HepG2 (cell line): ENCODE results near the gene CDH8. TPM values are rescaled to one million over a fixed set of nuclear protein-coding genes. Genes with fewer than 3 reads are reported as not detected.

Experiments
- ATAC-seq: fragments of 200-7000 bp; cut with Tn5 transposase; 3 replicates; pipeline ENCODE4 v1.9.1; 2020; ENCODE audit warnings: mild to moderate bottlenecking, moderate library complexity
- BruUV-seq: library from RNA; stranded (reverse); fragments of 400-500 nt; replicated peaks from 2 replicates; lab custom pipeline; 2021; lab: Mats Ljungman, UMichigan
- CTCF ChIA-PET: fragments of 300-600 bp; formaldehyde crosslinking; extraction: SDS; loops from one replicate; lab custom pipeline; 2021; ENCODE audit warnings: low total read pairs, inconsistent platforms, low intra/inter-chr PET ratio; lab: Yijun Ruan, JAX
- POLR2A ChIA-PET: fragments of 350-600 bp; sonication (Branson Sonifier 250); formaldehyde crosslinking; loops from one replicate; lab custom pipeline; 2020; ENCODE audit warnings: antibody characterized with exemption, inconsistent platforms; lab: Yijun Ruan, JAX
- DNase-seq: peaks from one replicate; pipeline ENCODE4 v3.0.0-alpha.2; 2015; ENCODE audit warnings: low spot score
- FAIRE-seq: peaks from 3 replicates; lab custom pipeline; 2011; peaks lifted over from hg19 to GRCh38; lab: Jason Lieb, UNC
- H2AFZ ChIP-seq: one replicate; pipeline ENCODE4 v1.6.1; 2011; ENCODE audit warnings: low read length, inconsistent platforms
- H3K27ac ChIP-seq: fragments of 300-600 bp; 3 replicates; pipeline ENCODE4 v1.8.0; 2011; ENCODE audit warnings: mixed run types, mild to moderate bottlenecking, mixed read lengths, low read length, inconsistent platforms; ENCODE audit not compliant: insufficient read depth; ENCODE audit errors: extremely low read length
- H3K27me3 ChIP-seq, 2 experiments: fragments of 200-600 bp in 1 of 2; 2 replicates in 1 of 2; 3 replicates in 1 of 2; pipeline versions ENCODE4 v1.6.0 to v1.8.0; 2011; ENCODE audit warnings: low read length in 2 of 2, mild to moderate bottlenecking in 2 of 2, moderate library complexity in 2 of 2, inconsistent platforms in 1 of 2; ENCODE audit not compliant: insufficient read depth in 2 of 2, control insufficient read depth in 1 of 2
- H3K36me3 ChIP-seq, 2 experiments: fragments of 200-600 bp in 1 of 2; replicated peaks in 1 of 2; 2 replicates in 1 of 2; 3 replicates in 1 of 2; pipeline versions ENCODE4 v1.5.1 to v1.8.0; 2011; ENCODE audit warnings: low read length in 2 of 2, inconsistent platforms in 1 of 2; ENCODE audit not compliant: insufficient read depth in 2 of 2, control insufficient read depth in 1 of 2
- H3K4me1 ChIP-seq: 2 replicates; pipeline ENCODE4 v1.5.1; 2012; ENCODE audit warnings: low read length, inconsistent platforms; ENCODE audit not compliant: insufficient read depth
- H3K4me2 ChIP-seq: 2 replicates; pipeline ENCODE4 v1.6.0; 2011; ENCODE audit warnings: low read depth, low read length, inconsistent platforms
- H3K4me3 ChIP-seq, 3 experiments: fragments of 200-600 bp in 1 of 3; sonication (generic), shearing (Covaris generic) in 1 of 3; replicated peaks in 1 of 3; 2 replicates each; pipeline ENCODE4 v1.5.1; 2011 to 2016; ENCODE audit warnings: low read length in 3 of 3, inconsistent platforms in 2 of 3, low read depth in 2 of 3, mild to moderate bottlenecking in 2 of 3, control low read depth in 1 of 3, mixed read lengths in 1 of 3; ENCODE audit not compliant: insufficient read depth in 1 of 3
- H3K79me2 ChIP-seq: one replicate; pipeline ENCODE4 v1.6.1; 2011; ENCODE audit warnings: low read length, inconsistent platforms; ENCODE audit not compliant: insufficient read depth
- H3K9ac ChIP-seq: 2 replicates; pipeline ENCODE4 v1.6.0; 2011; ENCODE audit warnings: mild to moderate bottlenecking, low read depth, low read length, inconsistent platforms; ENCODE audit not compliant: insufficient read depth
- H3K9me3 ChIP-seq: 2 replicates; pipeline ENCODE4 v1.5.1; 2012; ENCODE audit warnings: mild to moderate bottlenecking, low read length
- H4K20me1 ChIP-seq: 2 replicates; pipeline ENCODE4 v1.6.0; 2011; ENCODE audit warnings: inconsistent platforms, mild to moderate bottlenecking, low read length, moderate library complexity; ENCODE audit not compliant: insufficient read depth
- ATF4 ChIP-seq, 2 experiments: fragments of 450-650 bp in 1 of 2; sonication (generic) in 1 of 2; formaldehyde crosslinking; IDR thresholded peaks; 2 replicates each; pipeline versions ENCODE4 v1.5.0 to v1.8.0; 2020 to 2022; ENCODE audit warnings: mild to moderate bottlenecking in 1 of 2, missing genetic modification reagents in 1 of 2
- BCL3 ChIP-seq: sonication (generic); formaldehyde crosslinking; IDR thresholded peaks from 2 replicates; pipeline ENCODE4 v1.5.1; 2020; ENCODE audit warnings: mild to moderate bottlenecking, missing genetic modification reagents, moderate library complexity
- FOSL2 ChIP-seq: sonication (generic); formaldehyde crosslinking; IDR thresholded peaks from 2 replicates; pipeline ENCODE4 v1.4.0; 2020; ENCODE audit warnings: missing genetic modification reagents
- TAF15 ChIP-seq: fragments of 200-400 bp; formaldehyde crosslinking; IDR thresholded peaks from one replicate; pipeline ENCODE4 v1.6.1; 2018; ENCODE audit warnings: mild to moderate bottlenecking, low read depth, low read length; ENCODE audit not compliant: poor library complexity, severe bottlenecking
- ZBTB8A ChIP-seq: sonication (generic); formaldehyde crosslinking; IDR thresholded peaks from 2 replicates; pipeline ENCODE4 v1.4.0; 2020; ENCODE audit warnings: mild to moderate bottlenecking, low read depth, missing genetic modification reagents, borderline replicate concordance
- ZNF18 ChIP-seq: sonication (generic); formaldehyde crosslinking; IDR thresholded peaks from 2 replicates; pipeline ENCODE4 v1.8.0; 2022; ENCODE audit warnings: mild to moderate bottlenecking, missing genetic modification reagents; ENCODE audit not compliant: insufficient replicate concordance
- ZNF598 ChIP-seq: sonication (generic); formaldehyde crosslinking; IDR thresholded peaks from 2 replicates; pipeline ENCODE4 v1.5.1; 2020; ENCODE audit warnings: mild to moderate bottlenecking, missing genetic modification reagents, borderline replicate concordance
- ZNF605 ChIP-seq: sonication (generic); formaldehyde crosslinking; IDR thresholded peaks from 2 replicates; pipeline ENCODE4 v1.8.0; 2022; ENCODE audit warnings: mild to moderate bottlenecking, missing genetic modification reagents
- ZNF775 ChIP-seq: sonication (generic); formaldehyde crosslinking; IDR thresholded peaks from 2 replicates; pipeline ENCODE4 v1.4.0; 2020; ENCODE audit warnings: missing genetic modification reagents, mild to moderate bottlenecking, moderate library complexity, borderline replicate concordance
- ZSCAN20 ChIP-seq: sonication (generic); formaldehyde crosslinking; IDR thresholded peaks from 2 replicates; pipeline ENCODE4 v1.4.0; 2020; ENCODE audit warnings: missing genetic modification reagents, mild to moderate bottlenecking, borderline replicate concordance
- WGBS: methylation state at CpG from one replicate; pipeline ENCODE4 v1.1.6; 2017; ENCODE audit warnings: low lambda C conversion rate; 5-methylcytosine and 5-hydroxymethylcytosine counted together
- in situ Hi-C: cut with HindIII; loops from 2 replicates; pipeline ENCODE4 v1.10.0; 2017; ENCODE audit warnings: low pct_unique_long_range_greater_than_20kb; ENCODE audit not compliant: extremely low pct_ligation_motif_present
- intact Hi-C: fragments of 100-400 bp; cut with micrococcal nuclease; formaldehyde crosslinking; loops from one replicate; pipeline ENCODE4 v1.10.0; 2022; ENCODE audit not compliant: unreplicated experiment
- polyA plus RNA-seq, 8 experiments: library from polyadenylated mRNA; depleted of rRNA in 3 of 8; stranded (reverse) in 7 of 8; unstranded in 1 of 8; fragments of >200 nt; fragmentation: Illumina TruSeq in 4 of 8; extraction: Trizol in 4 of 8; gene quantifications; 2 replicates each; pipeline versions ENCODE4 v1.2.1 to v1.2.3, GENCODE V29; 2011 to 2016; ENCODE audit warnings: low read depth in 4 of 8, missing spikeins in 1 of 8, mixed read lengths in 1 of 8; ENCODE audit not compliant: insufficient read depth in 1 of 8
- total RNA-seq, 5 experiments: library from RNA; depleted of rRNA; stranded (reverse); fragments of >200 nt; fragmentation: Illumina TruSeq; extraction: Trizol; gene quantifications; 2 replicates each; pipeline ENCODE4 v1.2.3, GENCODE V29; 2016; ENCODE audit warnings: low read depth in 1 of 5
- TF ChIP-seq, protein P1 (sequence below): sonication (generic); formaldehyde crosslinking; IDR thresholded peaks from 2 replicates; pipeline ENCODE4 v1.5.0; 2020; ENCODE audit warnings: mild to moderate bottlenecking, low read depth, missing genetic modification reagents, borderline replicate concordance
- TF ChIP-seq, protein P2 (sequence below): IDR thresholded peaks from 2 replicates; pipeline ENCODE4 v1.6.1; 2016; ENCODE audit warnings: low read depth, borderline replicate concordance
- TF ChIP-seq, protein P3 (sequence below): sonication (generic); formaldehyde crosslinking; IDR thresholded peaks from 2 replicates; pipeline ENCODE4 v1.4.0; 2020; ENCODE audit warnings: missing genetic modification reagents, mild to moderate bottlenecking, borderline replicate concordance

The CDH8 gene
- total and polyA plus RNA-seq, 2 of the 13 experiments (the other 11 are each of a cell fraction or from before 2014, with no cell fraction given) = not detected

GRCh38 chr16:62076886-62077285, 40.6 kb upstream of the CDH8 start:
- FAIRE-seq (no peak), DNase-seq (no peak), ATAC-seq (no peak)
- no peaks in the 10 kb centered on the region for H4K20me1 ChIP-seq
- H3K4me2 ChIP-seq = no peak overlapping the region
- BruUV-seq = no TSS peak
- H3K27me3 ChIP-seq = no peaks in the 10 kb centered on the region
- no peaks in the 10 kb centered on the region for H3K9me3 ChIP-seq
- H3K4me1 ChIP-seq = no peaks in the 10 kb centered on the region
- H3K9ac ChIP-seq = no peak overlapping the region
- 22% methylated on average over 3 of the region's 3 CpGs for WGBS
- H2AFZ ChIP-seq = no peak overlapping the region
- H3K27ac ChIP-seq = no peak overlapping the region
- ChIA-PET POLR2A (no interaction called here), CTCF (no interaction called here)
- H3K36me3 ChIP-seq = no peaks in the 10 kb centered on the region
- intact Hi-C loops (no loop called here), in situ Hi-C loops (no loop called here)
- no peak overlapping the region for H3K4me3 ChIP-seq
- no peaks in the 10 kb centered on the region for H3K79me2 ChIP-seq
- TF ChIP-seq FOSL2 (CRISPR knock-in tag) (no peak), BCL3 (no peak), ZNF775 (no peak), ATF4 (CRISPR knock-in tag; IDR thresholded peaks at IDR 0.05) (no peak), TAF15 (no peak), ZNF598 (CRISPR knock-in tag) (no peak), ZNF605 (no peak), ZSCAN20 (no peak), ZNF18 (CRISPR knock-in tag) (no peak), ZBTB8A (CRISPR knock-in tag) (no peak)
- TF ChIP-seq, protein P1, sequence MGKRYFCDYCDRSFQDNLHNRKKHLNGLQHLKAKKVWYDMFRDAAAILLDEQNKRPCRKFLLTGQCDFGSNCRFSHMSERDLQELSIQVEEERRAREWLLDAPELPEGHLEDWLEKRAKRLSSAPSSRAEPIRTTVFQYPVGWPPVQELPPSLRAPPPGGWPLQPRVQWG (CRISPR knock-in tag) = no peak
- TF ChIP-seq, protein P2, sequence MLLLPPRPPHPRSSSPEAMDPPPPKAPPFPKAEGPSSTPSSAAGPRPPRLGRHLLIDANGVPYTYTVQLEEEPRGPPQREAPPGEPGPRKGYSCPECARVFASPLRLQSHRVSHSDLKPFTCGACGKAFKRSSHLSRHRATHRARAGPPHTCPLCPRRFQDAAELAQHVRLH (CRISPR knock-in tag) = no peak
- TF ChIP-seq, protein P3, sequence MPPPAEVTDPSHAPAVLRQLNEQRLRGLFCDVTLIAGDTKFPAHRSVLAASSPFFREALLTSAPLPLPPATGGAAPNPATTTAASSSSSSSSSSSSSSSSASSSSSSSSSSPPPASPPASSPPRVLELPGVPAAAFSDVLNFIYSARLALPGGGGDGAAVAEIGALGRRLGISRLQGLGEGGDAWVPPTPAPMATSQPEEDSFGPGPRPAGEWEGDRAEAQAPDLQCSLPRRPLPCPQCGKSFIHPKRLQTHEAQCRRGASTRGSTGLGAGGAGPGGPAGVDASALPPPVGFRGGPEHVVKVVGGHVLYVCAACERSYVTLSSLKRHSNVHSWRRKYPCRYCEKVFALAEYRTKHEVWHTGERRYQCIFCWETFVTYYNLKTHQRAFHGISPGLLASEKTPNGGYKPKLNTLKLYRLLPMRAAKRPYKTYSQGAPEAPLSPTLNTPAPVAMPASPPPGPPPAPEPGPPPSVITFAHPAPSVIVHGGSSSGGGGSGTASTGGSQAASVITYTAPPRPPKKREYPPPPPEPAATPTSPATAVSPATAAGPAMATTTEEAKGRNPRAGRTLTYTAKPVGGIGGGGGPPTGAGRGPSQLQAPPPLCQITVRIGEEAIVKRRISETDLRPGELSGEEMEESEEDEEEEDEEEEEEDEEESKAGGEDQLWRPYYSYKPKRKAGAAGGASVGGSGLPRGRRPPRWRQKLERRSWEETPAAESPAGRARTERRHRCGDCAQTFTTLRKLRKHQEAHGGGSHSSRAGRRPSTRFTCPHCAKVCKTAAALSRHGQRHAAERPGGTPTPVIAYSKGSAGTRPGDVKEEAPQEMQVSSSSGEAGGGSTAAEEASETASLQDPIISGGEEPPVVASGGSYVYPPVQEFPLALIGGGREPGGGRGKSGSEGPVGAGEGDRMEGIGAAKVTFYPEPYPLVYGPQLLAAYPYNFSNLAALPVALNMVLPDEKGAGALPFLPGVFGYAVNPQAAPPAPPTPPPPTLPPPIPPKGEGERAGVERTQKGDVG (CRISPR knock-in tag) = no peak
